ENCODE measurements around the gene COL6A2.

The COL6A2 gene

DNA sequence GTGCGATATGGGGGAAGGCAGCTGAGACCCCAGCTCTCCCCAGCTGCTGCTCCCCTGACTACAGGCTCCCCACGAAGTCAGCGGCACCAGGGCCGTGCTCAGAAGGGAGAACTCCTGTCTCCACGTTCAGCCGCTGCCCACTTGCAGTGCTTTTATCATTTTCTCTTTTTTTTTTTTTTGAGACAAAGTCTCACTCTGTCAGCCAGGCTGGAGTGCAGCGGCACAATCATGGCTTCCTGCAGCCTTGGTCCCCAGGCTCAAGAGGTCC lies 58.4 kb downstream of the COL6A2 start:
- Histone ChIP-seq H3K9me3 (ENCODE audit: control insufficient read depth in 5 of 5, low read length in 5 of 5) (no peaks in the 10 kb centered on the region), H3K27me3 (ENCODE audit: control insufficient read depth in 5 of 5, insufficient read depth in 4 of 5, low read length in 5 of 5) (peaks cover 0 to 6% (median 0%) of the 10 kb centered on the region in 5 donors), H3K36me3 (ENCODE audit: control insufficient read depth in 5 of 5, insufficient read depth in 5 of 5, low read length in 5 of 5) (no peaks in the 10 kb centered on the region), H3K27ac (ENCODE audit: low read depth, low read length) (no peak overlapping the region), H3K4me3 (ENCODE audit: low read depth in 1 of 5, low read length in 5 of 5) (no peak overlapping the region), H3K9ac (ENCODE audit: low read length in 5 of 5) (no peak overlapping the region), H3K4me1 (ENCODE audit: control insufficient read depth in 5 of 5, insufficient read depth in 5 of 5, low read length in 5 of 5) (peaks cover 0 to 13% (median 12%) of the 10 kb centered on the region in 5 donors)

DNA sequence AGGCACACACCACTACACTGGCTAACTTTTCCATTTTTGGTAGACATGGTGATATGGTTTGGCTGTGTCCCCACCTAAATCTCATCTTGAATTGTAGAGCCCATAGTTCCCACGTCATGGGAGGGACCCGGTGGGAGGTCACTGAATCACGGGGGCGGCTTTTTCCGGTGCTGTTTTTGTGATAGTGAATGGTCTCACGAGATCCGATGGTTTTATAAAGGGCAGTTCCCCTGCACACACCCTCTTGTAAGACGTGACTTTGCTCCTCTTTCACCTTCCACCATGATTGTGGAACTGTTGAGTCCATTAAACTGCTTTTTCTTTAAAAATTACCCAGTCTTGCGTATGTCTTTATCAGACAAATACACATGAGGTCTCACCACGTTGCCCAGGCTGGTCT lies 58.8 kb downstream of the COL6A2 start:
- peaks cover 0 to 13% (median 12%) of the 10 kb centered on the region in 5 donors for H3K4me1 ChIP-seq (ENCODE audit: control insufficient read depth in 5 of 5, insufficient read depth in 5 of 5, low read length in 5 of 5)

DNA sequence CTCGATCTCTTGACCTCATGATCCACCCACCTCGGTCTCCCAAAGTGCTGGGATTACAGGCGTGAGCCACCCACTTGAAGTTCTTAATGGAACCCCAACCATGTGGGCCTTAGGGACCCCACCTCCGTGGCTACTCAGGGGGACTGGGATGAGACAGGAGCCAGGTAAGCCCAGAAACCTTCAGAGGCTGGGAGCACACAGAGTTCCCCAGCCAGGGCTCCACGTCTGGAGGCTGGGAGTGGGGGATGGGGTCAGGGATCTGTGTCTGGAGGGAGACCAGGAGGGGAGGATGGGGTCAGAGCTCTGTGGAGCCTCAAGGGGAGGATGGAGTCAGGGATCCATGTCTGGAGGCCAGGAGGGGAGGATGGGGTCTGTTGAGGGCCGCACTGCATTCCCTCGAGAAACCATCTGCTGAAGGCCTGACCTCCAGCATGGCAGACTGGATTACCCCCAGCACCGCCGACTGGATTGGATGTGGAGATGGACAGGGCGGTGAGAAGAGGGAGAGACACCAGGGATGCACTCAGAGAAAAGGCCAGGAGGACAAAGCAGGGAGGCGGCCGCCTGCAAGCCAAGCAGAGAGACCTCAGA lies 59.6 kb downstream of the COL6A2 start:
- peaks cover 0 to 13% (median 12%) of the 10 kb centered on the region in 5 donors for H3K4me1 ChIP-seq (ENCODE audit: control insufficient read depth in 5 of 5, insufficient read depth in 5 of 5, low read length in 5 of 5)
- no peak overlapping the region for H3K9ac ChIP-seq (ENCODE audit: low read length in 5 of 5)
- H3K36me3 ChIP-seq (ENCODE audit: control insufficient read depth in 5 of 5, insufficient read depth in 5 of 5, low read length in 5 of 5), result no peaks in the 10 kb centered on the region
- H3K27ac ChIP-seq (ENCODE audit: low read depth, low read length), result no peak overlapping the region
- no peaks in the 10 kb centered on the region for H3K9me3 ChIP-seq (ENCODE audit: control insufficient read depth in 5 of 5, low read length in 5 of 5)
- peaks cover 0 to 12% (median 0%) of the 10 kb centered on the region in 5 donors for H3K27me3 ChIP-seq (ENCODE audit: control insufficient read depth in 5 of 5, insufficient read depth in 4 of 5, low read length in 5 of 5)
- H3K4me3 ChIP-seq (ENCODE audit: low read depth in 1 of 5, low read length in 5 of 5), result no peak overlapping the region

More for the DNA sequence above, 58.8 kb downstream of the COL6A2 start:
- Histone ChIP-seq H3K27me3 (ENCODE audit: control insufficient read depth in 5 of 5, insufficient read depth in 4 of 5, low read length in 5 of 5) (peaks cover 0 to 6% (median 0%) of the 10 kb centered on the region in 5 donors), H3K36me3 (ENCODE audit: control insufficient read depth in 5 of 5, insufficient read depth in 5 of 5, low read length in 5 of 5) (no peaks in the 10 kb centered on the region), H3K4me3 (ENCODE audit: low read depth in 1 of 5, low read length in 5 of 5) (no peak overlapping the region), H3K9me3 (ENCODE audit: control insufficient read depth in 5 of 5, low read length in 5 of 5) (no peaks in the 10 kb centered on the region), H3K27ac (ENCODE audit: low read depth, low read length) (no peak overlapping the region), H3K9ac (ENCODE audit: low read length in 5 of 5) (no peak overlapping the region)

DNA sequence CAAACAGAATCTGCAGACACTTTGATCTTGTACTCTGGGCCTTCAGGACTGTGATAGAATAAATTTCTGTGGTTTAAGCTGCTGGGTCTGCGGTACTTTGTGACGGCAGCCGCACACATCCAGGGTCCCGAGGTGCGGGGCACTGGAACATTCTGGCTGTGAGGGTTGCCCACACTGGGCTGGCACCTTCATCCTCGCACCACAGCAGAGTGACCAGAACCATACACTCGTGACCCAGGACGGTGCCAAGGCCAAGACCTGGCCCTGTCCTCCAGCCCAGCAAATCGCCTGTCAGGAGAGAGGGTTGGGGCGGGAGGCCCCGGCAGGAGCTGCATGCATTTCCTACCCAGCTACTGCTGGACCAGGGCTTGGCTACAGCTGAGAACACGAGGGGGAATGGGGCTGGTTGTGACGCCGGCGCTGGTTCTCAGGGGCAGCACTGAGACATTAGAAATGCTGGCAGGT lies 60.1 kb downstream of the COL6A2 start:
- H3K9ac ChIP-seq (ENCODE audit: low read length in 5 of 5), result no peak overlapping the region
- peaks cover 0 to 10% (median 0%) of the 10 kb centered on the region in 5 donors for H3K27me3 ChIP-seq (ENCODE audit: control insufficient read depth in 5 of 5, insufficient read depth in 4 of 5, low read length in 5 of 5)
- H3K36me3 ChIP-seq (ENCODE audit: control insufficient read depth in 5 of 5, insufficient read depth in 5 of 5, low read length in 5 of 5), result no peaks in the 10 kb centered on the region
- H3K4me3 ChIP-seq (ENCODE audit: low read depth in 1 of 5, low read length in 5 of 5), result no peak overlapping the region
- H3K4me1 ChIP-seq (ENCODE audit: control insufficient read depth in 5 of 5, insufficient read depth in 5 of 5, low read length in 5 of 5), result peaks cover 0 to 9% (median 8%) of the 10 kb centered on the region in 5 donors
- H3K27ac ChIP-seq (ENCODE audit: low read depth, low read length), result no peak overlapping the region
- H3K9me3 ChIP-seq (ENCODE audit: control insufficient read depth in 5 of 5, low read length in 5 of 5), result no peaks in the 10 kb centered on the region

DNA sequence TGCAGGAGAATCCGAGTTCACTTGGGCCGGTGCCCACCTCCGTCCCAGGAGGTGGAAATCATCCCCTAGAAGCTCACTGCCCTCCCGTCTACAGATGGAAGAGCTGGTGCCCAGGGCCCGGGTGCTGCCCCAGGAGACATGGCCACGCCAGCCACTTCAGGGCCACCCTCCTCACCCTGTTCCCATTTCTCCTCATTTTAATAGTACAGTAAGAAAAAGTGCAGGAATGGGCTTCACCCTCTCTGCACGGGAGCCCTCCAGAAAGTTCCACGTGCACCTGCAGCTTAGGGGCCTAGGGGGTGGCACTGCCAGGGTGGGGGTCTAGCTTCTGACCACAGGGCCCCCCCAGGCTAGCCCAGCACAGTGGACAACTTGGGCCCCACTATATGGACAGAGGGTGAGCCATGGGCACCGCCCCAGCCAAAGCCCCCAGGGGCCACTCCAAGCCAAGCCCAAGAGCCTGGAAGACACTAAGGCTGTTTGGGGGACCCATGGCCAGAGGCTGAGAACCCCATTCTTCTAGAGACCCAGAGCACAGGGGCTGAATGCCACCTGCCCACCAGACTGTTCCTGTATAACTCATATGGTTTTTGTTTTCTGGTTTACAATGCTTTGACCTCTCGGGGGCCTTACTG lies 60.9 kb downstream of the COL6A2 start:
- no peaks in the 10 kb centered on the region for H3K9me3 ChIP-seq (ENCODE audit: control insufficient read depth in 5 of 5, low read length in 5 of 5)
- H3K27me3 ChIP-seq (ENCODE audit: control insufficient read depth in 5 of 5, insufficient read depth in 4 of 5, low read length in 5 of 5), result peaks cover 0 to 6% (median 0%) of the 10 kb centered on the region in 5 donors
- no peaks in the 10 kb centered on the region for H3K36me3 ChIP-seq (ENCODE audit: control insufficient read depth in 5 of 5, insufficient read depth in 5 of 5, low read length in 5 of 5)
- peaks cover 0 to under 1% (median under 1%) of the 10 kb centered on the region in 5 donors for H3K4me1 ChIP-seq (ENCODE audit: control insufficient read depth in 5 of 5, insufficient read depth in 5 of 5, low read length in 5 of 5)
- H3K9ac ChIP-seq (ENCODE audit: low read length in 5 of 5), result no peak overlapping the region
- H3K4me3 ChIP-seq (ENCODE audit: low read depth in 1 of 5, low read length in 5 of 5), result no peak overlapping the region
- no peak overlapping the region for H3K27ac ChIP-seq (ENCODE audit: low read depth, low read length)

DNA sequence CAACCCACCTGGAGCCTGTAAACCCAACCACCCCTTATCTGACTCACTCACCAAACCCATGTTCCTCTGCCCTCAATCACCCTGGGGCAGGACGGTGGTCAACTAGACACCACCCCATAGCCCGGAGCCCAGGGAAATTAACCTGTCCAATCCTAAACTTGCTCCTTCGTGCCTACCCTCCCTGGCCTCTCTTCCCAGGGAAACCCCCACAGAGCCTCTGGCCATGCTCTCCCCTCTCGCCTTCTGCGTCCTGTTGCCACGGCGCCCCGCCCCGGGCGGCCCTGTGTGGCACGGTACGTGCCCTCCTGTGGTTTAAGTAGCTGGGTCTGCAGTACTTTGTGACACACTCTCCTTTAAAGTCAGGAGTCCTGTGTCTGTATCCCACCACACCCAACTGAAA lies 61.5 kb downstream of the COL6A2 start:
- H3K9ac ChIP-seq (ENCODE audit: low read length in 5 of 5), result no peak overlapping the region
- H3K4me1 ChIP-seq (ENCODE audit: control insufficient read depth in 5 of 5, insufficient read depth in 5 of 5, low read length in 5 of 5), result no peaks in the 10 kb centered on the region
- H3K27ac ChIP-seq (ENCODE audit: low read depth, low read length), result no peak overlapping the region

DNA sequence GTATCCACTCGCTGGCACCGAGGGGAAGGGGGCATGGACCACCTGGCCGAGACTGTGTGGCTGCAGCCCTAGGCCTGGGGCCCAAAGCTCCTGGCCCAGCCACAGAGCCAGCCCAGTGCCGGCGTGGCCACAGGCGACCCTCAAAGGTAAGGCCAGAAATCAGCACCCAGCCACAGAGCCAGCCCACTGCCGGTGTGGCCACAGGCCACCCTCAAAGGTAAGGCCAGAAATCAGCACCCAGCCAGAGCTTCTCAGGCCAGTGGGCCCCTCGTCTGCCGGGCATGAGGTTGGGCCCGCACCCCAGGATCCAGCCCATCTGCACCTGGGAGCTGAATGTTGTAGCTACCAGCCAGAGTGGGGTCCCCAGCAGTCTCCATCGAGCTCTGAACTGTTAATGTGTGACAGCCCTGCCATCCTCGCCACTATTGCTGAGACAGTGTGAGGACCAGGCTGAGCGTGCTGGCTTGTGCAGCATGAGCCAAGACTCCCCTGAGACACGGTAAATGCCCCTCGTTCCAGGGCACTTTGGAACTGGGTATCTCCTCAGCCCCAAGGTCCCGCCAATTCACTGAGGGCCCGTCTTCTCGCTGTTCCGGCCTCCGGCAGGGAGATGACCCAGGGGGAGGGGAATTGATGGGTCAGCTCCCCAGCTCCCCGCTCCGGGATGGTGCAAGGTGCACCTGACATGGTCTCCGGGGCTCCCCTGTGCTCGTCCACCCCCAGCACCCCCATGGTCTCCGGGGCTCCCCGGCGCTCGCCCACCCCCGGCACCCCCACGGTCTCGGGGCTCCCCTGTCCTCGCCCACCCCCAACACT lies 62.1 kb downstream of the COL6A2 start:
- peaks cover 0 to 6% (median 0%) of the 10 kb centered on the region in 5 donors for H3K27me3 ChIP-seq (ENCODE audit: control insufficient read depth in 5 of 5, insufficient read depth in 4 of 5, low read length in 5 of 5)
- no peaks in the 10 kb centered on the region for H3K4me1 ChIP-seq (ENCODE audit: control insufficient read depth in 5 of 5, insufficient read depth in 5 of 5, low read length in 5 of 5)
- no peak overlapping the region for H3K9ac ChIP-seq (ENCODE audit: low read length in 5 of 5)
- no peaks in the 10 kb centered on the region for H3K36me3 ChIP-seq (ENCODE audit: control insufficient read depth in 5 of 5, insufficient read depth in 5 of 5, low read length in 5 of 5)
- no peaks in the 10 kb centered on the region for H3K9me3 ChIP-seq (ENCODE audit: control insufficient read depth in 5 of 5, low read length in 5 of 5)
- no peak overlapping the region for H3K27ac ChIP-seq (ENCODE audit: low read depth, low read length)
- H3K4me3 ChIP-seq (ENCODE audit: low read depth in 1 of 5, low read length in 5 of 5), result no peak overlapping the region

More for the DNA sequence above, 61.5 kb downstream of the COL6A2 start:
- Histone ChIP-seq H3K27me3 (ENCODE audit: control insufficient read depth in 5 of 5, insufficient read depth in 4 of 5, low read length in 5 of 5) (peaks cover 0 to 6% (median 0%) of the 10 kb centered on the region in 5 donors), H3K36me3 (ENCODE audit: control insufficient read depth in 5 of 5, insufficient read depth in 5 of 5, low read length in 5 of 5) (no peaks in the 10 kb centered on the region), H3K9me3 (ENCODE audit: control insufficient read depth in 5 of 5, low read length in 5 of 5) (no peaks in the 10 kb centered on the region), H3K4me3 (ENCODE audit: low read depth in 1 of 5, low read length in 5 of 5) (no peak overlapping the region)

DNA sequence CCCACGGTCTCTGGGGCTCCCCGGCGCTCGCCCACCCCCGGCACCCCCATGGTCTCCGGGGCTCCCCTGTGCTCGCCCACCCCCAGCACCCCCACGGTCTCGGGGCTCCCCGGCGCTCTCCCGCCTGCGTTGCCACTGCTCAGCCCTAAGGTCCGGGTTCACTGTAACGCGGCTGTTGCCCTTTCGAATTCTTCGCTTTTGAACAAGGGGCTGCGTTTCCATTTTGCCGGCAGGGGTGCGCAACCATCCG lies 62.7 kb downstream of the COL6A2 start:
- Histone ChIP-seq H3K9ac (ENCODE audit: low read length in 5 of 5) (no peak overlapping the region), H3K36me3 (ENCODE audit: control insufficient read depth in 5 of 5, insufficient read depth in 5 of 5, low read length in 5 of 5) (no peaks in the 10 kb centered on the region), H3K4me3 (ENCODE audit: low read depth in 1 of 5, low read length in 5 of 5) (no peak overlapping the region), H3K27ac (ENCODE audit: low read depth, low read length) (no peak overlapping the region), H3K27me3 (ENCODE audit: control insufficient read depth in 5 of 5, insufficient read depth in 4 of 5, low read length in 5 of 5) (peaks cover 0 to 6% (median 0%) of the 10 kb centered on the region in 5 donors), H3K4me1 (ENCODE audit: control insufficient read depth in 5 of 5, insufficient read depth in 5 of 5, low read length in 5 of 5) (no peaks in the 10 kb centered on the region), H3K9me3 (ENCODE audit: control insufficient read depth in 5 of 5, low read length in 5 of 5) (no peaks in the 10 kb centered on the region)

DNA sequence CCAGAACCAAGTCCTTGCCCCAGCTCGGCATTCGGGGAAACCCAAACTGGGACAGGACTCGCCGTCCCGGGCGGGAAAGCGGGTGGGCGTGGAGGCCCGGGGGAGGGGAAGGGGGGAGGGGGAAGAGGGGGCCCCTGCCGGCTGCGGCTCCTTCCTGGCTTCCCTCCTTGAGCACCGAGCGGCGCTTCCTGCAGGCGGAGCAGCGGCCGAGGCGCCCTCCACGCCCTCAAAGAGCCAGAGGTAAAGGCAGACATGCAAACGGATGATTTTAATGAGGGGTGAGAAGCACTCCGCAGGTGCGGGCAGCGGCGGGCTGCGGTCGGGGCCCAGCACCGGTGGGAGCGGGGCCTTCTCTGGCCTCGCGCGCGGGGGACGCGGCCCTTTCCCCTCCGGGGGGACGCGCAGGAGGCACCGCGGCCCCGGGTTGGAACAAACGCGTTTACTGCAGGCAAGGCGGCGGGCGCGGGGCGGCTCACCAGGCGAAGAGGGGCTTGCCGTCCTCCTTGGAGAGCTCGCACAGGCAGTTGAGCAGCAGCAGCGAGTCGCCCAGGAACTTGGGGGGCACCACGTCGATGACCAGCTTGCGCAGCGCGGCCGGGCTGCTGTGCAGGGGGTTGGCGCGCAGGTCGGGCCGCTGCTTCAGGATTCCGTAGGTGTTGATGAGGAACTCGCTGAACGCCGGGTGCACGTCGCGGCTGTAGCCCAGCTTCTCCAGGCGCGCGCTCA lies 63.2 kb downstream of the COL6A2 start:
- Histone ChIP-seq H3K4me1 (ENCODE audit: control insufficient read depth in 5 of 5, insufficient read depth in 5 of 5, low read length in 5 of 5) (no peaks in the 10 kb centered on the region), H3K27me3 (ENCODE audit: control insufficient read depth in 5 of 5, insufficient read depth in 4 of 5, low read length in 5 of 5) (peaks cover 0 to 6% (median 0%) of the 10 kb centered on the region in 5 donors), H3K9me3 (ENCODE audit: control insufficient read depth in 5 of 5, low read length in 5 of 5) (no peaks in the 10 kb centered on the region), H3K4me3 (ENCODE audit: low read depth in 1 of 5, low read length in 5 of 5) (no peak overlapping the region), H3K27ac (ENCODE audit: low read depth, low read length) (no peak overlapping the region), H3K36me3 (ENCODE audit: control insufficient read depth in 5 of 5, insufficient read depth in 5 of 5, low read length in 5 of 5) (no peaks in the 10 kb centered on the region), H3K9ac (ENCODE audit: low read length in 5 of 5) (no peak overlapping the region)
